ENCODE results near the gene SMPDL3B.

GRCh38 chr1:27940297-27940696 is 5.5 kb downstream of the SMPDL3B start:
- TF ChIP-seq CTCF (IDR thresholded peaks at IDR 0.05; ENCODE audit: poor library complexity, severe bottlenecking) = no peak
- TF ChIP-seq POLR2AphosphoS5 (IDR thresholded peaks at IDR 0.05) = no peak
- no peak for TF ChIP-seq EZH2 (IDR thresholded peaks at IDR 0.05; ENCODE audit: borderline replicate concordance, insufficient read depth, low read length, poor library complexity, severe bottlenecking)
- TF ChIP-seq EP300 (conservative IDR thresholded peaks at IDR 0.05; ENCODE audit: poor library complexity, severe bottlenecking) = no peak
- TF ChIP-seq, protein P1, sequence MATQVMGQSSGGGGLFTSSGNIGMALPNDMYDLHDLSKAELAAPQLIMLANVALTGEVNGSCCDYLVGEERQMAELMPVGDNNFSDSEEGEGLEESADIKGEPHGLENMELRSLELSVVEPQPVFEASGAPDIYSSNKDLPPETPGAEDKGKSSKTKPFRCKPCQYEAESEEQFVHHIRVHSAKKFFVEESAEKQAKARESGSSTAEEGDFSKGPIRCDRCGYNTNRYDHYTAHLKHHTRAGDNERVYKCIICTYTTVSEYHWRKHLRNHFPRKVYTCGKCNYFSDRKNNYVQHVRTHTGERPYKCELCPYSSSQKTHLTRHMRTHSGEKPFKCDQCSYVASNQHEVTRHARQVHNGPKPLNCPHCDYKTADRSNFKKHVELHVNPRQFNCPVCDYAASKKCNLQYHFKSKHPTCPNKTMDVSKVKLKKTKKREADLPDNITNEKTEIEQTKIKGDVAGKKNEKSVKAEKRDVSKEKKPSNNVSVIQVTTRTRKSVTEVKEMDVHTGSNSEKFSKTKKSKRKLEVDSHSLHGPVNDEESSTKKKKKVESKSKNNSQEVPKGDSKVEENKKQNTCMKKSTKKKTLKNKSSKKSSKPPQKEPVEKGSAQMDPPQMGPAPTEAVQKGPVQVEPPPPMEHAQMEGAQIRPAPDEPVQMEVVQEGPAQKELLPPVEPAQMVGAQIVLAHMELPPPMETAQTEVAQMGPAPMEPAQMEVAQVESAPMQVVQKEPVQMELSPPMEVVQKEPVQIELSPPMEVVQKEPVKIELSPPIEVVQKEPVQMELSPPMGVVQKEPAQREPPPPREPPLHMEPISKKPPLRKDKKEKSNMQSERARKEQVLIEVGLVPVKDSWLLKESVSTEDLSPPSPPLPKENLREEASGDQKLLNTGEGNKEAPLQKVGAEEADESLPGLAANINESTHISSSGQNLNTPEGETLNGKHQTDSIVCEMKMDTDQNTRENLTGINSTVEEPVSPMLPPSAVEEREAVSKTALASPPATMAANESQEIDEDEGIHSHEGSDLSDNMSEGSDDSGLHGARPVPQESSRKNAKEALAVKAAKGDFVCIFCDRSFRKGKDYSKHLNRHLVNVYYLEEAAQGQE (IDR thresholded peaks at IDR 0.05; ENCODE audit: borderline replicate concordance) = no peak
- TF ChIP-seq SMC3 (conservative IDR thresholded peaks at IDR 0.05; ENCODE audit: poor library complexity) = no peak
- no peak for TF ChIP-seq RAD21 (conservative IDR thresholded peaks at IDR 0.05)
- TF ChIP-seq TAF1 (IDR thresholded peaks at IDR 0.05; ENCODE audit: low read depth) = no peak

Data from neural cell (in vitro differentiated cells).